ENCODE results near the gene LRRC8D.

The LRRC8D gene

GRCh38 chr1:89816366-89816765, 4.5 kb upstream of the LRRC8D start:
- no peak overlapping the region for H3K4me3 ChIP-seq (ENCODE audit: low read depth, low read length)
- H3K9ac ChIP-seq: no peak overlapping the region
- H3K27me3 ChIP-seq (ENCODE audit: control insufficient read depth, insufficient read depth, low read length): no peaks in the 10 kb centered on the region
- H3K27ac ChIP-seq: no peak overlapping the region
- no peak overlapping the region for H3K4me2 ChIP-seq (ENCODE audit: low read length)
- no peaks in the 10 kb centered on the region for H3K9me3 ChIP-seq (ENCODE audit: control insufficient read depth, low read length)
- no peak overlapping the region for H2AFZ ChIP-seq
- no peaks in the 10 kb centered on the region for H3K79me2 ChIP-seq
- TF ChIP-seq CTCF (IDR thresholded peaks at IDR 0.05): no peak
- no peaks in the 10 kb centered on the region for H3K36me3 ChIP-seq (ENCODE audit: control insufficient read depth, insufficient read depth, low read length)
- peaks cover 3% of the 10 kb centered on the region for H3K4me1 ChIP-seq

GRCh38 chr1:89821322-89822108, 683 bp downstream of the LRRC8D start:
- H3K4me2 ChIP-seq (ENCODE audit: low read length): peak overlapping the region; percentile 91
- peak overlapping the region; percentile 46 for H3K9ac ChIP-seq
- H3K79me2 ChIP-seq: no peaks in the 10 kb centered on the region
- H2AFZ ChIP-seq: peak overlapping the region; percentile 89
- peak overlapping the region; percentile 75 for H3K4me3 ChIP-seq (ENCODE audit: low read depth, low read length)
- peaks cover 5% of the 10 kb centered on the region for H3K4me1 ChIP-seq
- no peaks in the 10 kb centered on the region for H3K27me3 ChIP-seq (ENCODE audit: control insufficient read depth, insufficient read depth, low read length)
- peak overlapping the region; percentile 67 for H3K27ac ChIP-seq
- no peaks in the 10 kb centered on the region for H3K9me3 ChIP-seq (ENCODE audit: control insufficient read depth, low read length)
- no peak for TF ChIP-seq CTCF (IDR thresholded peaks at IDR 0.05)
- H3K36me3 ChIP-seq (ENCODE audit: control insufficient read depth, insufficient read depth, low read length): no peaks in the 10 kb centered on the region

- peaks cover 5% of the 10 kb centered on the region for H3K4me1 ChIP-seq
- H3K9me3 ChIP-seq (ENCODE audit: control insufficient read depth, low read length): no peaks in the 10 kb centered on the region
- no peaks in the 10 kb centered on the region for H3K36me3 ChIP-seq (ENCODE audit: control insufficient read depth, insufficient read depth, low read length)
- H3K27me3 ChIP-seq (ENCODE audit: control insufficient read depth, insufficient read depth, low read length): no peaks in the 10 kb centered on the region
- no peak overlapping the region for H3K27ac ChIP-seq
- H3K4me3 ChIP-seq (ENCODE audit: low read depth, low read length): peak overlapping the region; percentile 75
- peak overlapping the region; percentile 91 for H3K4me2 ChIP-seq (ENCODE audit: low read length)
- H2AFZ ChIP-seq: peak overlapping the region; percentile 89
- no peaks in the 10 kb centered on the region for H3K79me2 ChIP-seq
- H3K9ac ChIP-seq: no peak overlapping the region
- TF ChIP-seq CTCF (IDR thresholded peaks at IDR 0.05): no peak
These were observed 1.5 kb downstream of the LRRC8D start for GRCh38 chr1:89822109-89822962.

GRCh38 chr1:89822999-89823628, 2.3 kb downstream of the LRRC8D start:
- H2AFZ ChIP-seq: no peak overlapping the region
- TF ChIP-seq CTCF (IDR thresholded peaks at IDR 0.05): no peak
- H3K9ac ChIP-seq: no peak overlapping the region
- peaks cover 5% of the 10 kb centered on the region for H3K4me1 ChIP-seq
- H3K79me2 ChIP-seq: no peaks in the 10 kb centered on the region
- no peak overlapping the region for H3K4me3 ChIP-seq (ENCODE audit: low read depth, low read length)
- H3K27ac ChIP-seq: no peak overlapping the region
- no peaks in the 10 kb centered on the region for H3K27me3 ChIP-seq (ENCODE audit: control insufficient read depth, insufficient read depth, low read length)
- no peak overlapping the region for H3K4me2 ChIP-seq (ENCODE audit: low read length)
- no peaks in the 10 kb centered on the region for H3K9me3 ChIP-seq (ENCODE audit: control insufficient read depth, low read length)
- no peaks in the 10 kb centered on the region for H3K36me3 ChIP-seq (ENCODE audit: control insufficient read depth, insufficient read depth, low read length)

All from parathyroid adenoma (tissue), 2 donors.